ENCODE measurements around the gene MYOM3.

Gene MYOM3

GRCh38 chr1:24095140-24095859 is 16.6 kb downstream of the MYOM3 start:
- Histone ChIP-seq H3K79me1 (ENCODE audit: low read depth, low read length) (no peaks in the 10 kb centered on the region), H3K9ac (ENCODE audit: low read depth, low read length, poor library complexity) (no peak overlapping the region), H2BK120ac (ENCODE audit: low read depth, low read length) (no peak overlapping the region), H3K9me3 (replicated peaks in 1 of 2; ENCODE audit: control insufficient read depth in 2 of 2, insufficient read depth in 1 of 2, low read depth in 1 of 2, low read length in 2 of 2) (no peaks in the 10 kb centered on the region), H3K27me3 (ENCODE audit: control insufficient read depth in 3 of 3, insufficient read depth in 3 of 3, low read depth in 1 of 3, low read length in 3 of 3) (peaks cover 0 to 4% (median 0%) of the 10 kb centered on the region in 3 experiments), H3K4me1 (ENCODE audit: control insufficient read depth in 2 of 2, insufficient read depth in 1 of 2, low read depth in 1 of 2, low read length in 2 of 2) (peaks cover 0 to 4% of the 10 kb centered on the region in 2 donors), H2AK5ac (ENCODE audit: low read depth, low read length) (no peak overlapping the region), H4K91ac (ENCODE audit: low read depth, low read length, poor library complexity) (no peak overlapping the region), H2BK5ac (ENCODE audit: low read length) (no peak overlapping the region), H2BK15ac (ENCODE audit: low read length) (no peak overlapping the region), H3K27ac (replicated peaks; ENCODE audit: low read length) (no peak overlapping the region), H3K4ac (ENCODE audit: low read length) (no peak overlapping the region), H3K4me3 (ENCODE audit: low read length in 2 of 2) (no peak overlapping the region), H3K23ac (ENCODE audit: low read depth, low read length, poor library complexity) (peak overlapping the region; percentile 8), H2AFZ (ENCODE audit: low read length) (no peak overlapping the region), H3K14ac (ENCODE audit: low read length) (no peak overlapping the region), H4K8ac (ENCODE audit: low read depth, low read length) (no peak overlapping the region), H3K4me2 (ENCODE audit: insufficient read depth, low read length, poor library complexity, severe bottlenecking) (no peak overlapping the region), H3K36me3 (replicated peaks in 1 of 2; ENCODE audit: control insufficient read depth in 2 of 2, insufficient read depth in 2 of 2, low read length in 2 of 2) (no peaks in the 10 kb centered on the region), H3K18ac (ENCODE audit: low read length) (no peak overlapping the region), H2BK12ac (ENCODE audit: low read length) (no peak overlapping the region)
- WGBS, 2 donors (ENCODE audit: extremely low coverage in 2 of 2, insufficient read length in 2 of 2, insufficient replicate concordance in 1 of 2) = no CpG with 5 or more reads among the region's 14 CpGs
- DNase-seq (ENCODE audit: low spot score) = no peak

- no peak overlapping the region for H2AK5ac ChIP-seq (ENCODE audit: low read depth, low read length)
- H2BK15ac ChIP-seq (ENCODE audit: low read length) = no peak overlapping the region
- H3K36me3 ChIP-seq (replicated peaks in 1 of 2; ENCODE audit: control insufficient read depth in 2 of 2, insufficient read depth in 2 of 2, low read length in 2 of 2) = no peaks in the 10 kb centered on the region
- no peak overlapping the region for H3K27ac ChIP-seq (replicated peaks; ENCODE audit: low read length)
- no peak overlapping the region for H3K23ac ChIP-seq (ENCODE audit: low read depth, low read length, poor library complexity)
- peak overlapping the region; percentile 4 for H3K18ac ChIP-seq (ENCODE audit: low read length)
- no peak overlapping the region for H4K91ac ChIP-seq (ENCODE audit: low read depth, low read length, poor library complexity)
- no peak overlapping the region for H3K9ac ChIP-seq (ENCODE audit: low read depth, low read length, poor library complexity)
- H3K4me2 ChIP-seq (ENCODE audit: insufficient read depth, low read length, poor library complexity, severe bottlenecking) = no peak overlapping the region
- H3K4me1 ChIP-seq (ENCODE audit: control insufficient read depth in 2 of 2, insufficient read depth in 1 of 2, low read depth in 1 of 2, low read length in 2 of 2) = peaks cover 0 to 4% of the 10 kb centered on the region in 2 donors
- peaks cover 0 to 4% (median 0%) of the 10 kb centered on the region in 3 experiments for H3K27me3 ChIP-seq (ENCODE audit: control insufficient read depth in 3 of 3, insufficient read depth in 3 of 3, low read depth in 1 of 3, low read length in 3 of 3)
- no peak overlapping the region for H2BK5ac ChIP-seq (ENCODE audit: low read length)
- no peak overlapping the region for H2AFZ ChIP-seq (ENCODE audit: low read length)
- DNase-seq (ENCODE audit: low spot score) = no peak
- H2BK120ac ChIP-seq (ENCODE audit: low read depth, low read length) = no peak overlapping the region
- WGBS, 2 donors (ENCODE audit: extremely low coverage in 2 of 2, insufficient read length in 2 of 2, insufficient replicate concordance in 1 of 2) = no CpG with 5 or more reads among the region's 5 CpGs
- H3K9me3 ChIP-seq (replicated peaks in 1 of 2; ENCODE audit: control insufficient read depth in 2 of 2, insufficient read depth in 1 of 2, low read depth in 1 of 2, low read length in 2 of 2) = no peaks in the 10 kb centered on the region
- no peak overlapping the region for H4K8ac ChIP-seq (ENCODE audit: low read depth, low read length)
- H3K4ac ChIP-seq (ENCODE audit: low read length) = no peak overlapping the region
- H3K14ac ChIP-seq (ENCODE audit: low read length) = no peak overlapping the region
- no peaks in the 10 kb centered on the region for H3K79me1 ChIP-seq (ENCODE audit: low read depth, low read length)
- H3K4me3 ChIP-seq (ENCODE audit: low read length in 2 of 2) = no peak overlapping the region
- H2BK12ac ChIP-seq (ENCODE audit: low read length) = no peak overlapping the region
These were observed 17.4 kb downstream of the MYOM3 start for GRCh38 chr1:24094554-24094953.

- Histone ChIP-seq H3K9ac (ENCODE audit: low read depth, low read length, poor library complexity) (no peak overlapping the region), H3K79me1 (ENCODE audit: low read depth, low read length) (no peaks in the 10 kb centered on the region), H2BK5ac (ENCODE audit: low read length) (no peak overlapping the region), H3K4me1 (ENCODE audit: control insufficient read depth in 2 of 2, insufficient read depth in 1 of 2, low read depth in 1 of 2, low read length in 2 of 2) (peaks cover 0 to 4% of the 10 kb centered on the region in 2 donors), H3K27ac (replicated peaks; ENCODE audit: low read length) (no peak overlapping the region), H4K91ac (ENCODE audit: low read depth, low read length, poor library complexity) (no peak overlapping the region), H4K8ac (ENCODE audit: low read depth, low read length) (no peak overlapping the region), H3K23ac (ENCODE audit: low read depth, low read length, poor library complexity) (no peak overlapping the region), H2BK120ac (ENCODE audit: low read depth, low read length) (no peak overlapping the region), H3K4me2 (ENCODE audit: insufficient read depth, low read length, poor library complexity, severe bottlenecking) (no peak overlapping the region), H2BK15ac (ENCODE audit: low read length) (no peak overlapping the region), H3K4ac (ENCODE audit: low read length) (no peak overlapping the region), H3K27me3 (ENCODE audit: control insufficient read depth in 3 of 3, insufficient read depth in 3 of 3, low read depth in 1 of 3, low read length in 3 of 3) (peaks cover 0 to 6% (median 0%) of the 10 kb centered on the region in 3 experiments), H3K4me3 (ENCODE audit: low read length in 2 of 2) (no peak overlapping the region), H3K9me3 (replicated peaks in 1 of 2; ENCODE audit: control insufficient read depth in 2 of 2, insufficient read depth in 1 of 2, low read depth in 1 of 2, low read length in 2 of 2) (no peaks in the 10 kb centered on the region), H3K18ac (ENCODE audit: low read length) (peak overlapping the region; percentile 72), H2AK5ac (ENCODE audit: low read depth, low read length) (peak overlapping the region; percentile 9), H3K36me3 (replicated peaks in 1 of 2; ENCODE audit: control insufficient read depth in 2 of 2, insufficient read depth in 2 of 2, low read length in 2 of 2) (no peaks in the 10 kb centered on the region), H3K14ac (ENCODE audit: low read length) (no peak overlapping the region), H2BK12ac (ENCODE audit: low read length) (no peak overlapping the region), H2AFZ (ENCODE audit: low read length) (no peak overlapping the region)
- no CpG with 5 or more reads among the region's 9 CpGs for WGBS, 2 donors (ENCODE audit: extremely low coverage in 2 of 2, insufficient read length in 2 of 2, insufficient replicate concordance in 1 of 2)
- DNase-seq (ENCODE audit: low spot score) = no peak
These were observed 18.2 kb downstream of the MYOM3 start for GRCh38 chr1:24093732-24094131.

GRCh38 chr1:24092979-24093378 is 19.0 kb downstream of the MYOM3 start:
- Histone ChIP-seq H3K79me1 (ENCODE audit: low read depth, low read length) (no peaks in the 10 kb centered on the region), H3K27ac (replicated peaks; ENCODE audit: low read length) (no peak overlapping the region), H3K36me3 (replicated peaks in 1 of 2; ENCODE audit: control insufficient read depth in 2 of 2, insufficient read depth in 2 of 2, low read length in 2 of 2) (no peaks in the 10 kb centered on the region), H3K4ac (ENCODE audit: low read length) (no peak overlapping the region), H4K8ac (ENCODE audit: low read depth, low read length) (no peak overlapping the region), H3K23ac (ENCODE audit: low read depth, low read length, poor library complexity) (no peak overlapping the region), H3K9ac (ENCODE audit: low read depth, low read length, poor library complexity) (no peak overlapping the region), H3K4me3 (ENCODE audit: low read length in 2 of 2) (no peak overlapping the region), H2AK5ac (ENCODE audit: low read depth, low read length) (no peak overlapping the region), H3K14ac (ENCODE audit: low read length) (no peak overlapping the region), H3K4me2 (ENCODE audit: insufficient read depth, low read length, poor library complexity, severe bottlenecking) (no peak overlapping the region), H2BK120ac (ENCODE audit: low read depth, low read length) (no peak overlapping the region), H2BK12ac (ENCODE audit: low read length) (no peak overlapping the region), H3K27me3 (ENCODE audit: control insufficient read depth in 3 of 3, insufficient read depth in 3 of 3, low read depth in 1 of 3, low read length in 3 of 3) (peaks cover 0 to 6% (median 0%) of the 10 kb centered on the region in 3 experiments), H4K91ac (ENCODE audit: low read depth, low read length, poor library complexity) (no peak overlapping the region), H2BK5ac (ENCODE audit: low read length) (no peak overlapping the region), H2AFZ (ENCODE audit: low read length) (no peak overlapping the region), H3K18ac (ENCODE audit: low read length) (no peak overlapping the region), H2BK15ac (ENCODE audit: low read length) (no peak overlapping the region), H3K4me1 (ENCODE audit: control insufficient read depth in 2 of 2, insufficient read depth in 1 of 2, low read depth in 1 of 2, low read length in 2 of 2) (peaks cover 0 to 4% of the 10 kb centered on the region in 2 donors), H3K9me3 (replicated peaks in 1 of 2; ENCODE audit: control insufficient read depth in 2 of 2, insufficient read depth in 1 of 2, low read depth in 1 of 2, low read length in 2 of 2) (no peaks in the 10 kb centered on the region)
- DNase-seq (ENCODE audit: low spot score) = no peak
- WGBS, 2 donors (ENCODE audit: extremely low coverage in 2 of 2, insufficient read length in 2 of 2, insufficient replicate concordance in 1 of 2) = no CpG with 5 or more reads among the region's 9 CpGs

Data from neuronal stem cell (in vitro differentiated cells).